GM12865 (cell line): ENCODE measurements around the gene PLXNC1.
A peak's percentile ranks its signal among the peaks of the same experiment; 100 is the strongest.

Source experiments
- DNase-seq: peaks from one replicate; pipeline ENCODE4 v3.0.0; 2010; ENCODE audit warnings: low read depth
- H3K4me3 ChIP-seq: 2 replicates; pipeline ENCODE4 v1.5.1; 2011; ENCODE audit warnings: mild to moderate bottlenecking, low read depth, low read length, control low read depth
- CTCF ChIP-seq: IDR thresholded peaks from 2 replicates; pipeline ENCODE4 v1.5.1; 2011; ENCODE audit warnings: low read length, control low read depth, low read depth, inconsistent platforms; ENCODE audit not compliant: insufficient read depth; ENCODE audit errors: missing control alignments

PLXNC1 gene

GRCh38 chr12:94171595-94171930, 23.2 kb downstream of the PLXNC1 start:
- no peak for TF ChIP-seq CTCF
- no peak overlapping the region for H3K4me3 ChIP-seq
- no peak for DNase-seq

- H3K4me3 ChIP-seq, result no peak overlapping the region
- DNase-seq, result no peak
- no peak for TF ChIP-seq CTCF
Observed at GRCh38 chr12:94172031-94172430, 23.7 kb downstream of the PLXNC1 start.

- DNase-seq, result no peak
- H3K4me3 ChIP-seq, result no peak overlapping the region
- no peak for TF ChIP-seq CTCF
Observed at GRCh38 chr12:94172973-94173372, 24.6 kb downstream of the PLXNC1 start.

- no peak for TF ChIP-seq CTCF
- H3K4me3 ChIP-seq, result no peak overlapping the region
- peak; percentile 64 for DNase-seq
Observed at GRCh38 chr12:94173660-94174265, 25.4 kb downstream of the PLXNC1 start.

GRCh38 chr12:94174576-94174975, 26.2 kb downstream of the PLXNC1 start:
- H3K4me3 ChIP-seq, result no peak overlapping the region
- TF ChIP-seq CTCF, result no peak
- peak; percentile 75 for DNase-seq

- DNase-seq, result peak; percentile 49
- no peak for TF ChIP-seq CTCF
- H3K4me3 ChIP-seq, result no peak overlapping the region
Observed at GRCh38 chr12:94175763-94176668, 27.6 kb downstream of the PLXNC1 start.
